HEK293 (cell line): Measurements from ENCODE around the gene STRBP.

Experiments
- IKZF3 ChIP-seq: fragments of 450-650 bp; IDR thresholded peaks from 2 replicates; pipeline ENCODE4 v1.5.0; 2018; ENCODE audit warnings: missing biosample characterization, mild to moderate bottlenecking, missing genetic modification characterization, moderate library complexity
- KLF8 ChIP-seq: fragments of 450-650 bp; formaldehyde crosslinking; IDR thresholded peaks from 2 replicates; pipeline ENCODE4 v1.5.1; 2016; ENCODE audit warnings: missing biosample characterization, missing genetic modification characterization
- OSR2 ChIP-seq: fragments of 450-650 bp; formaldehyde crosslinking; IDR thresholded peaks from 2 replicates; pipeline ENCODE4 v1.5.1; 2016; ENCODE audit warnings: missing biosample characterization, missing genetic modification characterization
- WT1 ChIP-seq: fragments of 450-650 bp; formaldehyde crosslinking; IDR thresholded peaks from 2 replicates; pipeline ENCODE4 v1.5.1; 2016; ENCODE audit warnings: missing biosample characterization, missing genetic modification characterization
- YY1 ChIP-seq: fragments of 450-650 bp; formaldehyde crosslinking; IDR thresholded peaks from 2 replicates; pipeline ENCODE4 v1.5.1; 2018; ENCODE audit warnings: missing biosample characterization, missing genetic modification characterization
- ZNF138 ChIP-seq: fragments of 450-650 bp; formaldehyde crosslinking; IDR thresholded peaks from 2 replicates; pipeline ENCODE4 v1.5.1; 2016; ENCODE audit warnings: missing biosample characterization, missing genetic modification characterization, borderline replicate concordance
- ZNF214 ChIP-seq: fragments of 450-650 bp; formaldehyde crosslinking; IDR thresholded peaks from 2 replicates; pipeline ENCODE4 v1.5.1; 2017; ENCODE audit warnings: missing biosample characterization, mild to moderate bottlenecking, missing genetic modification characterization, borderline replicate concordance
- ZNF280C ChIP-seq: fragments of 450-650 bp; formaldehyde crosslinking; IDR thresholded peaks from 2 replicates; pipeline ENCODE4 v1.5.1; 2016; ENCODE audit warnings: missing biosample characterization, missing genetic modification characterization
- ZNF311 ChIP-seq: fragments of 450-650 bp; formaldehyde crosslinking; IDR thresholded peaks from 2 replicates; pipeline ENCODE4 v1.5.1; 2017; ENCODE audit warnings: missing biosample characterization, missing genetic modification characterization, borderline replicate concordance
- TF ChIP-seq, protein P1 (sequence below): fragments of 450-650 bp; formaldehyde crosslinking; IDR thresholded peaks from 2 replicates; pipeline ENCODE4 v1.5.1; 2016; ENCODE audit warnings: missing biosample characterization, missing genetic modification characterization

DNA sequence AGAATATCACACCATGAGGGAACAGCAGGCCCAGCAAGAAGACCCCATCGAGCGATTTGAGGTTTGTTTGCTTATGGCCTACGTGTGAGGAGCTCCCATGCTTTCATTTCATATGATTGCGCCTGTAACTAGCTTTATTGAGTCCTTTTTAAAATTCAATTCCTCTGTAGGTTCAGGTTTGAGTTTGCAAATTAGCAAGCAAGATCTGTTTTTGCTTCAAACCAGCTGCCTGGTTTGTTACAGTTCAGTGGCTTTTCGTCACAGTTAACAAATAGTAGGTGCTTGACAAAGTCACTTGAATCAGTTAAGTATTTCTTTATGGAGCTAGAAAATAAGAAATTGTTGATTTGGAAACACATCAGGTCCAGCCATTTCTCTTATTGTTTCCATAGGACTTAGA, 178.6 kb downstream of the STRBP start:
- TF ChIP-seq, protein P1, sequence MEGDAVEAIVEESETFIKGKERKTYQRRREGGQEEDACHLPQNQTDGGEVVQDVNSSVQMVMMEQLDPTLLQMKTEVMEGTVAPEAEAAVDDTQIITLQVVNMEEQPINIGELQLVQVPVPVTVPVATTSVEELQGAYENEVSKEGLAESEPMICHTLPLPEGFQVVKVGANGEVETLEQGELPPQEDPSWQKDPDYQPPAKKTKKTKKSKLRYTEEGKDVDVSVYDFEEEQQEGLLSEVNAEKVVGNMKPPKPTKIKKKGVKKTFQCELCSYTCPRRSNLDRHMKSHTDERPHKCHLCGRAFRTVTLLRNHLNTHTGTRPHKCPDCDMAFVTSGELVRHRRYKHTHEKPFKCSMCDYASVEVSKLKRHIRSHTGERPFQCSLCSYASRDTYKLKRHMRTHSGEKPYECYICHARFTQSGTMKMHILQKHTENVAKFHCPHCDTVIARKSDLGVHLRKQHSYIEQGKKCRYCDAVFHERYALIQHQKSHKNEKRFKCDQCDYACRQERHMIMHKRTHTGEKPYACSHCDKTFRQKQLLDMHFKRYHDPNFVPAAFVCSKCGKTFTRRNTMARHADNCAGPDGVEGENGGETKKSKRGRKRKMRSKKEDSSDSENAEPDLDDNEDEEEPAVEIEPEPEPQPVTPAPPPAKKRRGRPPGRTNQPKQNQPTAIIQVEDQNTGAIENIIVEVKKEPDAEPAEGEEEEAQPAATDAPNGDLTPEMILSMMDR (tag by site-specific recombination), result no peak
- TF ChIP-seq KLF8 (no peak), OSR2 (no peak), YY1 (tag by site-specific recombination) (no peak), WT1 (tag by site-specific recombination) (no peak), ZNF214 (tag by site-specific recombination) (no peak), ZNF280C (tag by site-specific recombination) (no peak), IKZF3 (tag by site-specific recombination) (no peak), ZNF138 (no peak), ZNF311 (tag by site-specific recombination) (no peak)
